ENCODE results near the gene HEATR5A. TPM values are rescaled to one million over a fixed set of nuclear protein-coding genes. Genes with fewer than 3 reads are reported as not detected.

HEATR5A gene
- total and polyA plus RNA-seq, 9 of the 15 experiments (the other 6 are each of a cell fraction or from before 2014, with no cell fraction given), result 8.0 to 50.9 (median 23.0) TPM

- TF ChIP-seq, protein P1, sequence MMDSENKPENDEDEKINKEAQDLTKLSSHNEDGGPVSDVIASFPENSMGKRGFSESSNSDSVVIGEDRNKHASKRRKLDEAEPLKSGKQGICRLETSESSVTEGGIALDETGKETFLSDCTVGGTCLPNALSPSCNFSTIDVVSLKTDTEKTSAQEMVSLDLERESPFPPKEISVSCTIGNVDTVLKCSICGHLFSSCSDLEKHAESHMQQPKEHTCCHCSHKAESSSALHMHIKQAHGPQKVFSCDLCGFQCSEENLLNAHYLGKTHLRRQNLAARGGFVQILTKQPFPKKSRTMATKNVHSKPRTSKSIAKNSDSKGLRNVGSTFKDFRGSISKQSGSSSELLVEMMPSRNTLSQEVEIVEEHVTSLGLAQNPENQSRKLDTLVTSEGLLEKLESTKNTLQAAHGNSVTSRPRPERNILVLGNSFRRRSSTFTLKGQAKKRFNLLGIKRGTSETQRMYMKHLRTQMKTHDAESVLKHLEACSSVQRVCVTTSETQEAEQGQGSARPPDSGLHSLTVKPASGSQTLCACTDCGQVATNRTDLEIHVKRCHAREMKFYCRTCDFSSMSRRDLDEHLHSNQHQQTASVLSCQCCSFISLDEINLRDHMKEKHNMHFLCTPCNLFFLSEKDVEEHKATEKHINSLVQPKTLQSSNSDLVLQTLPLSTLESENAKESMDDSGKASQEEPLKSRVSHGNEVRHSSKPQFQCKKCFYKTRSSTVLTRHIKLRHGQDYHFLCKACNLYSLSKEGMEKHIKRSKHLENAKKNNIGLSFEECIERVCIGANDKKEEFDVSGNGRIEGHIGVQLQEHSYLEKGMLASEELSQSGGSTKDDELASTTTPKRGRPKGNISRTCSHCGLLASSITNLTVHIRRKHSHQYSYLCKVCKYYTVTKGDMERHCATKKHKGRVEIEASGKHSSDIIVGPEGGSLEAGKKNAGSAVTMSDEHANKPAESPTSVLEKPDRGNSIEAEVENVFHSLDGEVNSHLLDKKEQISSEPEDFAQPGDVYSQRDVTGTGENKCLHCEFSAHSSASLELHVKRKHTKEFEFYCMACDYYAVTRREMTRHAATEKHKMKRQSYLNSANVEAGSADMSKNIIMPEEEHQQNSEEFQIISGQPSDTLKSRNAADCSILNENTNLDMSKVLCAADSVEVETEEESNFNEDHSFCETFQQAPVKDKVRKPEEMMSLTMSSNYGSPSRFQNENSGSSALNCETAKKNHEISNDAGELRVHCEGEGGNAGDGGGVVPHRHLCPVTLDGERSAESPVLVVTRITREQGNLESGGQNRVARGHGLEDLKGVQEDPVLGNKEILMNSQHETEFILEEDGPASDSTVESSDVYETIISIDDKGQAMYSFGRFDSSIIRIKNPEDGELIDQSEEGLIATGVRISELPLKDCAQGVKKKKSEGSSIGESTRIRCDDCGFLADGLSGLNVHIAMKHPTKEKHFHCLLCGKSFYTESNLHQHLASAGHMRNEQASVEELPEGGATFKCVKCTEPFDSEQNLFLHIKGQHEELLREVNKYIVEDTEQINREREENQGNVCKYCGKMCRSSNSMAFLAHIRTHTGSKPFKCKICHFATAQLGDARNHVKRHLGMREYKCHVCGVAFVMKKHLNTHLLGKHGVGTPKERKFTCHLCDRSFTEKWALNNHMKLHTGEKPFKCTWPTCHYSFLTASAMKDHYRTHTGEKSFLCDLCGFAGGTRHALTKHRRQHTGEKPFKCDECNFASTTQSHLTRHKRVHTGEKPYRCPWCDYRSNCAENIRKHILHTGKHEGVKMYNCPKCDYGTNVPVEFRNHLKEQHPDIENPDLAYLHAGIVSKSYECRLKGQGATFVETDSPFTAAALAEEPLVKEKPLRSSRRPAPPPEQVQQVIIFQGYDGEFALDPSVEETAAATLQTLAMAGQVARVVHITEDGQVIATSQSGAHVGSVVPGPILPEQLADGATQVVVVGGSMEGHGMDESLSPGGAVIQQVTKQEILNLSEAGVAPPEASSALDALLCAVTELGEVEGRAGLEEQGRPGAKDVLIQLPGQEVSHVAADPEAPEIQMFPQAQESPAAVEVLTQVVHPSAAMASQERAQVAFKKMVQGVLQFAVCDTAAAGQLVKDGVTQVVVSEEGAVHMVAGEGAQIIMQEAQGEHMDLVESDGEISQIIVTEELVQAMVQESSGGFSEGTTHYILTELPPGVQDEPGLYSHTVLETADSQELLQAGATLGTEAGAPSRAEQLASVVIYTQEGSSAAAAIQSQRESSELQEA (IDR thresholded peaks at IDR 0.05; ENCODE audit: low read depth), result no peak
- TF ChIP-seq SUPT5H (IDR thresholded peaks at IDR 0.05), result peak; percentile 90
- no peak for TF ChIP-seq PTTG1 (tag; IDR thresholded peaks at IDR 0.05; ENCODE audit: low read depth)
- TF ChIP-seq OTX1 (CRISPR knock-in tag; IDR thresholded peaks at IDR 0.05), result no peak
- TF ChIP-seq NR4A1 (CRISPR knock-in tag; IDR thresholded peaks at IDR 0.05), result no peak
- TF ChIP-seq NR4A1 (tag; IDR thresholded peaks at IDR 0.05), result 0 out of 2 replicates have a peak, but pooled peaks have one; percentile 18
- TF ChIP-seq CLOCK (CRISPR knock-in tag; IDR thresholded peaks at IDR 0.05; ENCODE audit: borderline replicate concordance), result no peak
- no peak for TF ChIP-seq ZNF277 (CRISPR knock-in tag; IDR thresholded peaks at IDR 0.05; ENCODE audit: borderline replicate concordance)
- no peak for TF ChIP-seq DDX20 (tag; IDR thresholded peaks at IDR 0.05; ENCODE audit: low read depth)
- TF ChIP-seq SREBF2 (CRISPR knock-in tag; IDR thresholded peaks at IDR 0.05), result no peak
- TF ChIP-seq, protein P2, sequence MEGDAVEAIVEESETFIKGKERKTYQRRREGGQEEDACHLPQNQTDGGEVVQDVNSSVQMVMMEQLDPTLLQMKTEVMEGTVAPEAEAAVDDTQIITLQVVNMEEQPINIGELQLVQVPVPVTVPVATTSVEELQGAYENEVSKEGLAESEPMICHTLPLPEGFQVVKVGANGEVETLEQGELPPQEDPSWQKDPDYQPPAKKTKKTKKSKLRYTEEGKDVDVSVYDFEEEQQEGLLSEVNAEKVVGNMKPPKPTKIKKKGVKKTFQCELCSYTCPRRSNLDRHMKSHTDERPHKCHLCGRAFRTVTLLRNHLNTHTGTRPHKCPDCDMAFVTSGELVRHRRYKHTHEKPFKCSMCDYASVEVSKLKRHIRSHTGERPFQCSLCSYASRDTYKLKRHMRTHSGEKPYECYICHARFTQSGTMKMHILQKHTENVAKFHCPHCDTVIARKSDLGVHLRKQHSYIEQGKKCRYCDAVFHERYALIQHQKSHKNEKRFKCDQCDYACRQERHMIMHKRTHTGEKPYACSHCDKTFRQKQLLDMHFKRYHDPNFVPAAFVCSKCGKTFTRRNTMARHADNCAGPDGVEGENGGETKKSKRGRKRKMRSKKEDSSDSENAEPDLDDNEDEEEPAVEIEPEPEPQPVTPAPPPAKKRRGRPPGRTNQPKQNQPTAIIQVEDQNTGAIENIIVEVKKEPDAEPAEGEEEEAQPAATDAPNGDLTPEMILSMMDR (IDR thresholded peaks at IDR 0.05 in 2 of 3, conservative IDR thresholded peaks at IDR 0.05 in 1 of 3; ENCODE audit: insufficient read depth in 2 of 3, low read depth in 1 of 3, low read length in 3 of 3), result peak in 1 of 3 experiments; percentile 25; a peak in 2 of 6 replicates
- no peak for TF ChIP-seq ZNF212 (CRISPR knock-in tag; IDR thresholded peaks at IDR 0.05)
- no peak for TF ChIP-seq ZNF551 (CRISPR knock-in tag; IDR thresholded peaks at IDR 0.05)
Observed at GRCh38 chr14:31456841-31457664, 36.7 kb upstream of the HEATR5A start, which contains the start of gene DTD2 (continued).
